Hepatocyte (in vitro differentiated cells): Measurements from ENCODE around the gene TNFRSF1B.

Source experiments
- CTCF ChIP-seq: fragments of 200-600 bp; sonication (generic); IDR thresholded peaks from 2 replicates; pipeline ENCODE4 v1.5.1; 2016; ENCODE audit warnings: antibody characterized with exemption, mild to moderate bottlenecking; ENCODE audit not compliant: poor library complexity
- EZH2 ChIP-seq: fragments of 200-600 bp; sonication (generic); IDR thresholded peaks from 2 replicates; pipeline ENCODE4 v1.6.1; 2016; ENCODE audit warnings: antibody characterized with exemption, mild to moderate bottlenecking, borderline replicate concordance
- EZH2phosphoT487 ChIP-seq: fragments of 200-600 bp; sonication (generic); IDR thresholded peaks from one replicate; pipeline ENCODE4 v1.6.1; 2018; ENCODE audit warnings: antibody characterized with exemption, mild to moderate bottlenecking, low read depth, moderate library complexity; ENCODE audit not compliant: unreplicated experiment, severe bottlenecking

DNA sequence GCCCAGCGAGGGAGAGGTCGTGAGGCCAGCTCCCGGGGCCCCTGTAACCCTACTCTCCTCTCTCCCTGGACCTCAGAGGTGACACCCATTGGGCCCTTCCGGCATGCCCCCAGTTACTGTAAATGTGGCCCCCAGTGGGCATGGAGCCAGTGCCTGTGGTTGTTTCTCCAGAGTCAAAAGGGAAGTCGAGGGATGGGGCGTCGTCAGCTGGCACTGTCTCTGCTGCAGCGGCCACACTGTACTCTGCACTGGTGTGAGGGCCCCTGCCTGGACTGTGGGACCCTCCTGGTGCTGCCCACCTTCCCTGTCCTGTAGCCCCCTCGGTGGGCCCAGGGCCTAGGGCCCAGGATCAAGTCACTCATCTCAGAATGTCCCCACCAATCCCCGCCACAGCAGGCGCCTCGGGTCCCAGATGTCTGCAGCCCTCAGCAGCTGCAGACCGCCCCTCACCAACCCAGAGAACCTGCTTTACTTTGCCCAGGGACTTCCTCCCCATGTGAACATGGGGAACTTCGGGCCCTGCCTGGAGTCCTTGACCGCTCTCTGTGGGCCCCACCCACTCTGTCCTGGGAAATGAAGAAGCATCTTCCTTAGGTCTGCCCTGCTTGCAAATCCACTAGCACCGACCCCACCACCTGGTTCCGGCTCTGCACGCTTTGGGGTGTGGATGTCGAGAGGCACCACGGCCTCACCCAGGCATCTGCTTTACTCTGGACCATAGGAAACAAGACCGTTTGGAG is 23.7 kb upstream of the TNFRSF1B start:
- no peak for TF ChIP-seq EZH2
- no peak for TF ChIP-seq CTCF
- TF ChIP-seq EZH2phosphoT487: no peak
